ENCODE measurements around the gene TCTA.
"Not testable (repeated sequence)": the region's sequence is repeated elsewhere in the genome, so short reads cannot be mapped to it uniquely, and the experiment has no call there.

TCTA gene

DNA sequence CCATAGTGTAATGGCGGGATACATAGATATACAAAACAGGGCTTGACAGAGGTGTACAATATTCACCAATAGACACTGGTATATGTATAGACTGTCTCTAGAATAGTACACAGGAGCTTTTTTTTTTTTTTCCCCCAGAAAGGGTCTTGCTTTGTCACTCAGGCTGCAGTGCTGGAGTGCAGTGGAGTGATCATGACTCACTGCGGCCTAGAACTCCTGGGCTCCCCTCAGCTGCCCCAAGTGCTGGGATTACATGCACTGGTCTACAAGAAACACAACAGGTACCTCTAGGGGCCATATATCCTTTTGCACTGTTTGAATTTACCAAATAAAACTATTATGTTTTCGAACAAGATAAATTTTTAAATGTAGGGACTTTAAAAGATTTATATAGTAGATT is 12.8 kb upstream of the TCTA start:
- Mint-ChIP-seq H3K27ac (peak overlapping the region; percentile 36), H3K27me3 (no peaks in the 10 kb centered on the region), H3K4me3 (no peak overlapping the region)

DNA sequence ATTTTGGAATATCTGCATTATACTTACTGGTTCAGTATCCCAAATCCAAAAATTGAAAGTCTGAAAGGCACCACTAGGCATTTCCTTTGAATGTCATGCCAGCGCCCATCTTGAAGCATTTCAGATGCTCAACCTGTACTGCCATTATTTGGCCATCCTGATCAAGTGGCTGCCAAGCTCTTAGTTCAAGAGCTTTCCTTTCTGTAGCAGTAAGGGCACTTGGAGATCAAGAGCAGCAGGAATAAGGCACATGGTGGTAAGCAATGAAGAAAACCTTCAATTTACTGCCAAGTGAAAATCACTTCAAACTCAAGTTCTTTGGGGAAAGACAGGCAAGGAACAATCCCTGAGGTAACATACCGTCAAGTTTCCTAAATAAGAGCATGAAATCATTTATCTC is 10.5 kb upstream of the TCTA start:
- H3K36me3 Mint-ChIP-seq (ENCODE audit: low read depth) = peaks cover 57% of the 10 kb centered on the region
- H3K9me3 Mint-ChIP-seq = no peaks in the 10 kb centered on the region
- H3K4me3 Mint-ChIP-seq = no peak overlapping the region
- H3K4me1 Mint-ChIP-seq (ENCODE audit: low read depth) = peaks cover 66% of the 10 kb centered on the region
- H3K27ac Mint-ChIP-seq = peak overlapping the region; percentile 65
- no peaks in the 10 kb centered on the region for H3K27me3 Mint-ChIP-seq

More for the DNA sequence above, 12.8 kb upstream of the TCTA start:
- Mint-ChIP-seq H3K9me3 (no peaks in the 10 kb centered on the region), H3K36me3 (ENCODE audit: low read depth) (peaks cover 65% of the 10 kb centered on the region), H3K4me1 (ENCODE audit: low read depth) (peaks cover 73% of the 10 kb centered on the region)

DNA sequence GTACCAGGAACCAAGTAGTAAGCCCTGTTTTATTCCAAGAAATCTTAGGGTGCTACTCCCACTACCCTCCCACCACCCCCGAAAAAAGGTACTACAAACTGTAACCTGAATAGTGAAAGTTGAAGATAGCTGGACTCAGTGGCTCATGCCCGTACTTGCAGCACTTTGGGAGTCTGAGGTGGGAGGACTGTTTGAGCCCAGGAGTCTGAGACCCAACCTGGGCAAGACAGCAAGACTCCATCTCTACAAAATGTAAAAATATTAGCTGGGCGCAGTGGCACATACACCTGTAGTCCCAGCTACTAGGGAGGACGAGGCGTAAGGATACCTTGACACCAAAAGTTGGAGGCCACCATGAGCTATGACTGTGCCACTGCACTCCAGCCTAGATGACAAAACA is 8.3 kb upstream of the TCTA start:
- Mint-ChIP-seq H3K36me3 (ENCODE audit: low read depth) (peaks cover 55% of the 10 kb centered on the region), H3K27ac (no peak overlapping the region), H3K9me3 (no peaks in the 10 kb centered on the region), H3K4me1 (ENCODE audit: low read depth) (peaks cover 66% of the 10 kb centered on the region), H3K27me3 (no peaks in the 10 kb centered on the region), H3K4me3 (no peak overlapping the region)

DNA sequence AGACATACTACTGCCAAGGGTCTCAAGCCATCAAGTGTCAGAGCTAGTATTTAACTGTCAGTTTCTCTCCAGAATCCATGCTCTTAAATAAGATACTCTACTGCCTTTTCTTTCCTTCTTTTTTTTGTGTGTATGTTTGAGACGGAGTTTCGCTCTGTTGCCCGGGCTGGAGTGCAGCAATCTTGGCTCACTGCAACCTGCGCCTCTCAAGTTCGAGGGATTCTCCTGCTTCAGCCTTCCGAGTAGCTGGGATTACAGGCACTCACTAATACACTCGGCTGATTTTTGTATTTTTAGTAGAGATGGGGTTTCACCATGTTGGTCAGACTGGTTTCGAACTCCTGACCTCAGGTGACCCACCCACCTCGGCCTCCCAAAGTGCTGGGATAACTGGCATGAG is 6.7 kb upstream of the TCTA start:
- Mint-ChIP-seq H3K36me3 (ENCODE audit: low read depth) (peaks cover 54% of the 10 kb centered on the region), H3K27ac (peak overlapping the region; percentile 39), H3K4me1 (ENCODE audit: low read depth) (peaks cover 63% of the 10 kb centered on the region)
- not testable (repeated sequence) for H3K9me3 Mint-ChIP-seq, H3K27me3 Mint-ChIP-seq, H3K4me3 Mint-ChIP-seq

DNA sequence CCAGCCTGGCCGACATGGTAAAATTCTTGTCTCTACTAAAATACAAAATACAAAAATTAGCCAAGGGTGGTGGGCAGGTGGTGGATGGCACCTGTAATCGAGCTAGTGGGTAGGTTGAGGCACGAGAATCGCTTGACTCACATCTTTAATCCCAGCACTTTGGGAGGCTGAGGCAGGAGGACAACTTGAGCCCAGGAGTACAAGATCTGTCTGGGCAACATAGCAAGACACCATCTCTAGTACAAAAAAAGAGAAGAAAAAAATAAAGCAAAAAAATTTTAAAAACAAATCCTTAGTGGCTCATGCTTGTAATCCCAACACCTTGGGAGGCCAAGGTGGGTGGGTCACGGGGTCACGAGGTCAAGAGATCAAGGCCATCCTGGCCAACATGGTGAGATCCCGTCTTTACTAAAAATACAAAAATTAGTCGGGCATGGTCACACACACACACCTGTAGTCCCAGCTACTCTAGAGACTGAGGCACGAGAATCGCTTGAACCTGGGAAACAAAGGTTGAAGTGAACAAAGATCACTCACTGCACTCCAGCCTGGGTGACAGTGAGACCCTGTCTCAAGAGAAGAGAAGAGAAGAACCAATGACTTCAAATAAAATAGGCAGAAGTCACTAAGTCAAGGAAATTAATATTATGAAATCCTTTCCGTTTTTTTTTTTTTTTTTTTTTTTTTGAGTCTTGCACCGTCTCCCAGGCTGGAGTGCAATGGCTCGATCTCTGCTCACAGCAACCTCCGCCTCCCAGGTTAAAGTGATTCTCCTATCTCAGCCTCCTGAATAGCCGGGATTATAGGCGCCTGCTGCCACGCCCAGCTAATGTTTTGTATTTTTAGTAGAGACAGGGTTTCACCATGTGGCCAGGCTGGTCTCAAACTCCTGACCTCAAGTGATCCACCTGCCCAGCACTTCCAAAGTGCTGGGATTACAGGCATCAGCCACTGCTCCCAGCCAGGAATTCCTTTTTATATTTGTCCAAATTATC is 5.4 kb upstream of the TCTA start:
- Mint-ChIP-seq H3K4me1 (ENCODE audit: low read depth) (peaks cover 52% of the 10 kb centered on the region), H3K9me3 (no peaks in the 10 kb centered on the region), H3K36me3 (ENCODE audit: low read depth) (peaks cover 50% of the 10 kb centered on the region), H3K4me3 (peak overlapping the region; percentile 31), H3K27me3 (no peaks in the 10 kb centered on the region), H3K27ac (no peak overlapping the region)

DNA sequence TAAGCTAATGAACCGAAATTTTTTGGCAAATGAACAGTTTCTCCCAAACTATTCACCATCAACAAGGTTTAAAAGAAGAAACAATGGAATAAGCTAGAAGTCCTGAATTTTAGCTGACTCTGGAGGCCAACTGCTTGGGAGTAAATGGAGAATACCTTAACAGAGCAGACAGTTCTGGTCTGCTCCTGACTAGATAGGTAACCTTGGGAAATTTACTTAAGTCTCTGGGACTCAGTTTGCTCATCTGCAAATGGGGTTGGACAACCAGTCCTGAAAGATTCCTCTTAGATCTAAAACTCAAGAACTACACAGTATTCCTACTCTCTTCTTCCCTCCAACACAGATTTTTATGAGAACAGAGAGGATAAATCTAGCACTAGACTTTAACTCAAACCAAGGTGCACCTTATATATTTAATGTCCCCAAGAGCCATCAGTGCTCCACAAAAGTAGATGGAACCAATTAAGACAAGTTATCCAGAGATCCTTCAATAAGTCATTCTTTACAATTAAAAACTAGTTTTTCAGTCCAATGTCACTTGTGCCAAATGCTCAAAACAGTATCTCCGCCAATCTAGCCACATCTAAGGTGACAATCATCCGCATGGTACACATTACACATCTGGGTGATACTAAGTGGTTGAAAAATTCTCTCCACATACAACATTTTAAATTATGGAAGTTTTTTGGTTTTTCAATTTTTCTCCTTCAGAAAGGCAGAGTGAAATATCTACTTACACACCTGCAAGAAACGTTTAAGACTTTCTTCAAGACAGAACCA is 2.0 kb upstream of the TCTA start:
- Mint-ChIP-seq H3K27ac (peak overlapping the region; percentile 93), H3K4me1 (ENCODE audit: low read depth) (peaks cover 72% of the 10 kb centered on the region), H3K9me3 (no peaks in the 10 kb centered on the region)

DNA sequence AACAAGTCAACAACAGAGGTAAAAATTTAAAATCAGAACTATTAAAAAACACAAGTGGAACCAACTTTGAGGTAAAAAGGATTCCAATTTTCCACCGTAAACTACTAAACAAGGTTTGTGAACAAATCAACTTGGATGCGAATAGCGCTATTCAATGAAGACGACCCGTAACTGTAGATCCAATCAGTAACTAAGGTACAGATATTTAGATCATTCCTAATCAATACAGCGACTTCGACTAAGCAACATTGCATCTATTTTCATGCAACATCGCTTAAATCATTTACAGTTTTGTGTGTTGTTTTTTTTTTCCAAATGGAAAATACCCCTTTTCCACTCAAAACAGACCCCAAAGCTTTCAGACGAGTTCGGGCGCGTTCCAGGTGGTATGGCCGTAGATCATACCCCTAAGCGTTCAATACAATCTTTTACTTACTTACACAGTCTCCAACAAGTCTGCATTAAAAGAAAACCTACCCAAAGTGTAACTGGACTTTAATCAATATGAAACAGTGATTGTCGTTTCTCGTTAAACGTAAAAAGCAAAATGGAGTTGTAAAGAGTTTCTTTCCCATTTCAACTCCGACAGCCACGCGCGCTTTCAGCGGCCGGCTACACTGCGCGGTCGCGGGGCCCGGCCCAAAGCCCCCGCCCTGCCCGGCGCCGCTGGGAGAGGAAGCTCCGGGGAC is 1.2 kb upstream of the TCTA start:
- Mint-ChIP-seq H3K27me3 (no peaks in the 10 kb centered on the region), H3K4me1 (ENCODE audit: low read depth) (peaks cover 71% of the 10 kb centered on the region), H3K9me3 (no peaks in the 10 kb centered on the region), H3K36me3 (ENCODE audit: low read depth) (peaks cover 41% of the 10 kb centered on the region), H3K4me3 (peak overlapping the region; percentile 96), H3K27ac (peak overlapping the region; percentile 93)

More for the DNA sequence above, 2.0 kb upstream of the TCTA start:
- no peaks in the 10 kb centered on the region for H3K27me3 Mint-ChIP-seq
- H3K36me3 Mint-ChIP-seq (ENCODE audit: low read depth) = peaks cover 42% of the 10 kb centered on the region
- peak overlapping the region; percentile 96 for H3K4me3 Mint-ChIP-seq

DNA sequence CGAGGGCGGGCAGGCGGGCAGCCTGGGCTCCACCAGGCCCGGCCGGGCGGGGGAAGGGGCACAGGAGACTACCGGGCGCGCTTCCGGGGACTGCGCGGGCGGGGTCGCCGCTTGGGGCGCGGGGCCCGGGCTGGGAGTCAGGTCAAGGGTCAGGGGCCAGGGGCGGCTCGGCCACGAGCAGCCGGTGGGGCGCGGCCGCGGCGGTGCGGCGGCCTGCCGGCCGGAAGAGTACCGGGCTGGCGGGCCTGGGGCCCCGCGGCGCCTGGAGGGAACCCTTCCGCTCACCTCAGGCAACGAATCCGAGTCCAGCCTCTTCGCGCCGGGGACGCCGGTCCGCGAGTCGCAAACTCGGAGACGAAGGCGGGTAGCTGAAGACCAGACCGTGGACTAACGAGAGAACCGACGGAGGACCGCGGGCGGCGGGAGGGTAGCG is 672 bp upstream of the TCTA start:
- Mint-ChIP-seq H3K27me3 (no peaks in the 10 kb centered on the region), H3K4me3 (peak overlapping the region; percentile 96)

DNA sequence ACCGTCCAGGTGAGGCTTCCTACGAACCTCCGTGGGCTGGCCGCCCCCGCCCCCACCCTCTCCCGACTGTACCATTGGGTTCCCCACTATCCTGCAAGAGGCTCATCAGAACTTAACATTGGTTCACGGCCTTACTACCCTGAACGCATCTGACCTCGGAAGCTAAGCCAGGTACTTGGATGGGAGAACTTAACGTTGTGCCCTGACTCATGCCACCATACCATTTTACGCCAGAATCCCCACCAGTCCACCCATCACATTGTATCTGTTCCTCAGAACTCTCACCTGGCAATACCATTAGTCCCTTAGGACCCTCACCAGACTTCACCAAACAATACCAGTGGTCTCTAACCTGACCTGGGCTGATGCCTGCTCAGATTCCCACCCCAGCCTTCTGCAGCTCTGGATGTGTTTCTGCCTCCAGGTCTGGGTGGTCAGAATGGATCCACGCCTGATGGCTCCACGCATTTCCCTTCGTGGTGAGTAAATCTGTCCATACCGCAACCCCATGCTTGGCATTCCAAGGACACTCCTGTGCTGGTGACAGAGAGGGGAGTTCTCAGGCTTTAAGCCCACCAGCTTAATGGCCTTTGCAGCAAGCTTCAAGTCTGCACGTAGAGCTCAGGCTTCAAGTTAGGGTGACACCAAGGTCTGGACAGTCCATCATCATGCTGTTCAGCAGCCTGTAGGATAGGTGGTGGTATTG is 562 bp downstream of the TCTA start:
- Mint-ChIP-seq H3K27ac (peak overlapping the region; percentile 96), H3K4me1 (ENCODE audit: low read depth) (peaks cover 72% of the 10 kb centered on the region), H3K9me3 (no peaks in the 10 kb centered on the region), H3K27me3 (no peaks in the 10 kb centered on the region), H3K4me3 (peak overlapping the region; percentile 96), H3K36me3 (ENCODE audit: low read depth) (peaks cover 41% of the 10 kb centered on the region)

More for the DNA sequence above, 672 bp upstream of the TCTA start:
- H3K9me3 Mint-ChIP-seq = no peaks in the 10 kb centered on the region
- H3K27ac Mint-ChIP-seq = peak overlapping the region; percentile 96
- peaks cover 41% of the 10 kb centered on the region for H3K36me3 Mint-ChIP-seq (ENCODE audit: low read depth)
- peaks cover 72% of the 10 kb centered on the region for H3K4me1 Mint-ChIP-seq (ENCODE audit: low read depth)

DNA sequence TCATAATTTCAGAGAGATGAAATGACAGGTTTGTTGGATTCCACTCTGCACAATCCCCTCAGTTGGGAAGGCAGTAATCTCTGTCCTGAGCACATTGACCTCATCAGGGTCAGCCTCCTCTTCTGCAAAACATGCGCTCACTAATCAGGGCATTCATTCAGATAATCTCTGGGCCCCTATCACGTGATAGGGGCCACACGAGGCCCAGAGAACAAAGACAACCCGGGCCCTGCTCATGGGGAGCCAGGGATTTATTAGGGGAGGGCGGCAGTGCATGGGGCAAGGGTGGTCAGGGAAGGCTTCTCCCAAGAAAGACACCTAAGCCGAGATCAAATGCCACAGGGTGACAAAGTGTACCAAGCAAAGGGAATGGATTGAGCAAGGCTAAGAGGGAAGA is 1.1 kb downstream of the TCTA start:
- no peaks in the 10 kb centered on the region for H3K9me3 Mint-ChIP-seq
- H3K27me3 Mint-ChIP-seq = no peaks in the 10 kb centered on the region
- H3K27ac Mint-ChIP-seq = peak overlapping the region; percentile 96
- peaks cover 73% of the 10 kb centered on the region for H3K4me1 Mint-ChIP-seq (ENCODE audit: low read depth)
- H3K36me3 Mint-ChIP-seq (ENCODE audit: low read depth) = peaks cover 41% of the 10 kb centered on the region
- peak overlapping the region; percentile 96 for H3K4me3 Mint-ChIP-seq

DNA sequence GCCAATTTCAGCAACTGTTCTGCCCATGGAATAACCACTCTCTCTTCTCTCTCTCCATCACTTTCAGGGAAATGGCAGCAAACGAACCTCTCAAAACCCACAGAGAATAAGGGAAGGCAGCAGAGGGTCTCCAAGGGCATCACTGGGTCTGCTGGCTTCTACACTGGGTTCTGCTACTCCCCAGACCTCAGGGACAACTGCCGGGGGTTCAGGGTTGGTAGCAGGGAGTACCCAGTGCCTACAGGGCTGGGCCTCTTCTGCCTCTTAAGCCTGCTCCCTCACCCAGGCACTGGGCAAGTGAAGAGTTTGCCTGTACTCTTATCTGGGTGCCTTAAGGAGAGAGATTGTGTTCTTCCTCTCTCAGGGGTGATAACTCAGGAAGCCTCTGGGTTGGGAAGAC is 2.5 kb downstream of the TCTA start:
- Mint-ChIP-seq H3K4me3 (no peak overlapping the region), H3K27ac (peak overlapping the region; percentile 61), H3K36me3 (ENCODE audit: low read depth) (peaks cover 39% of the 10 kb centered on the region), H3K4me1 (ENCODE audit: low read depth) (peaks cover 68% of the 10 kb centered on the region), H3K9me3 (no peaks in the 10 kb centered on the region), H3K27me3 (no peaks in the 10 kb centered on the region)

DNA sequence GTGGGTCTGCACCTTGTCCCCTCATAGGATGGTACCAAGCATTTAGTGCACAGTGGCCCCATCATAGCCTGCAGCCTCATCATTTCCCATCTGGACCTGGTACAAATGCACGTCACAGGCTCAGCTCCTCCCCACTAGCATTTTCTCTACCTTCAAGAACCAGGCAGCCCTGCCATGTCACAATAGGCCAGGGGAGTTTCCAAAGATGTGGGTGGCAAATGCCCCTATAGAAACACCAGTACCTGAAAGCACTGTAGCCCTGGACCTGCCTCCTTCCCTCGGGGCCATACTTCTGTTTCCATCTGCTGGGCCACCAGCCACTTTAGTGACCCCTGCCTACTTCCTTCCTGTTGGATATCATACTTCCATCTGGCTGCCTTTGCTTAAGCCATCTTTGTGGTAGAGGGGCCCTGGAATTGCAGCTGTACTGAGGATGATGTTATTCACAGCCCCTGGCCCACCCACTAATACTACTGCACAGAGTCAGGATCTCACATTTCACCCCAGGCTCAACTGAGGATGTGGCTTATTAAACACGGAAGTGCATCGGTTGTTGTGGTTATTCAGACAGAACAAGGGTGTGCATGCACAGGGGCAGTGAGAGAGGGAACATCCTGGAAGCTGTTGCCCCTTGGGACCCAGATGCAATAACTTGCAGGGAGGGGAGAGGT is 3.8 kb downstream of the TCTA start:
- H3K9me3 Mint-ChIP-seq = no peaks in the 10 kb centered on the region
- peak overlapping the region; percentile 71 for H3K4me3 Mint-ChIP-seq
- no peaks in the 10 kb centered on the region for H3K27me3 Mint-ChIP-seq
- peaks cover 69% of the 10 kb centered on the region for H3K4me1 Mint-ChIP-seq (ENCODE audit: low read depth)
- H3K27ac Mint-ChIP-seq = peak overlapping the region; percentile 96
- H3K36me3 Mint-ChIP-seq (ENCODE audit: low read depth) = peaks cover 32% of the 10 kb centered on the region

DNA sequence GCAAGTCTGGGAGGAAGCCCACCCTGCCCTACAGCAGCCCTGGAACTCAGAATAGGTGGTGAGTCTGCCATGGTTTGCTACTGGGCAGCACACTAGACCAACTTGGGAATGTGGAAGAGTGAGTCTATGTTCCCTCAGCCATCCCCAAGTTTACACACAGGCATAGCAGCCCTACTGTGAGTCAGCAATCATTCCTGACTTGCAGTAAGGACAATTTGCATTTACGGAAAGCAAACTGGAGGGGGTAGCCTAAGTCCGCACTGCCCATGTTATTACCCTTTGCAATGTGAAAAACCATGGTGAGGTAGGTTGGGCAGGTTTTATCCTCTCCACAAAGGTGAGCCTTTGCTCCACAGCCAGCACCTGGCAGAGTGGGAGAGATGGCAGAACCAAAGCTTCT is 4.6 kb downstream of the TCTA start:
- no peak overlapping the region for H3K4me3 Mint-ChIP-seq
- no peaks in the 10 kb centered on the region for H3K27me3 Mint-ChIP-seq
- peak overlapping the region; percentile 96 for H3K27ac Mint-ChIP-seq
- peaks cover 77% of the 10 kb centered on the region for H3K4me1 Mint-ChIP-seq (ENCODE audit: low read depth)
- peaks cover 31% of the 10 kb centered on the region for H3K36me3 Mint-ChIP-seq (ENCODE audit: low read depth)
- H3K9me3 Mint-ChIP-seq = no peaks in the 10 kb centered on the region

Measured in stimulated activated naive CD8-positive, alpha-beta T cell treated with anti-CD3 and anti-CD28 coated beads, Interleukin-15, Interleukin-2, amounts not matched to agents 100 ng/mL and 50 ng/mL, for 24 hours (primary cell).